Hepatic stellate cell (primary cell): ENCODE data around the gene WDR13.
"Not testable (repeated sequence)": the region's sequence is repeated elsewhere in the genome, so short reads cannot be mapped to it uniquely, and the experiment has no call there.

Experiments used
- DNase-seq: peaks from one replicate; pipeline ENCODE4 v3.0.0; 2011; ENCODE audit warnings: low spot score

WDR13 gene

GRCh38 chrX:48597353-48598264 is at the start of gene WDR13:
WDR13 (plus strand) TSS chrX:48597492; CDS start chrX:48597997, 505 bp downstream.
- DNase-seq, result peak; percentile 93

- DNase-seq, result no peak
These were observed 48.4 kb upstream of the WDR13 start for GRCh38 chrX:48548871-48549270.

GRCh38 chrX:48555731-48556325 is 41.5 kb upstream of the WDR13 start:
- not testable (repeated sequence) for DNase-seq

- peak; percentile 68 for DNase-seq
These were observed 39.0 kb upstream of the WDR13 start for GRCh38 chrX:48558271-48558670.

GRCh38 chrX:48559636-48560035 is 37.7 kb upstream of the WDR13 start:
- DNase-seq, result no peak

GRCh38 chrX:48560056-48560455 is 37.2 kb upstream of the WDR13 start:
- DNase-seq, result no peak

GRCh38 chrX:48560681-48561080 is 36.6 kb upstream of the WDR13 start:
- DNase-seq, result no peak

- DNase-seq, result no peak
These were observed 27.3 kb upstream of the WDR13 start for GRCh38 chrX:48569958-48570357.

- DNase-seq, result no peak
These were observed 23.5 kb upstream of the WDR13 start for GRCh38 chrX:48573690-48574269.

GRCh38 chrX:48574270-48575266 is 22.7 kb upstream of the WDR13 start, which contains the start of gene RBM3:
RBM3 (plus strand) TSS chrX:48574484; CDS start chrX:48575181, 697 bp downstream.
- DNase-seq, result peak; percentile 89

GRCh38 chrX:48575642-48576041 is 21.6 kb upstream of the WDR13 start:
- DNase-seq, result no peak

- no peak for DNase-seq
These were observed 21.2 kb upstream of the WDR13 start for GRCh38 chrX:48576108-48576507.

GRCh38 chrX:48578661-48579128 is 18.6 kb upstream of the WDR13 start:
- DNase-seq, result no peak

GRCh38 chrX:48579259-48579658 is 18.0 kb upstream of the WDR13 start:
- DNase-seq, result no peak

GRCh38 chrX:48580662-48581061 is 16.6 kb upstream of the WDR13 start:
- DNase-seq, result no peak

- DNase-seq, result no peak
These were observed 12.6 kb upstream of the WDR13 start for GRCh38 chrX:48584698-48585097.

GRCh38 chrX:48589482-48590162 is 7.7 kb upstream of the WDR13 start:
- no peak for DNase-seq

- no peak for DNase-seq
These were observed 6.8 kb upstream of the WDR13 start for GRCh38 chrX:48590203-48591103.

GRCh38 chrX:48591255-48591791 is 6.0 kb upstream of the WDR13 start:
- DNase-seq, result peak; percentile 40

GRCh38 chrX:48592971-48593370 is 4.3 kb upstream of the WDR13 start:
- DNase-seq, result no peak
